Activated naive CD4-positive, alpha-beta T cell treated with anti-CD3 and anti-CD28 coated beads, Interleukin-2, amount 10 ng/mL, durations not matched to agents 7 days and 5 days (primary cell): ENCODE results near the gene BCL2L12.

Experiments
- CTCF ChIA-PET: fragments of 350-600 bp; sonication (Branson Sonifier 250); formaldehyde crosslinking; loops from one replicate; lab custom pipeline; 2021; ENCODE audit warnings: antibody characterized with exemption; lab: Charles Lee
- DNase-seq: peaks from one replicate; pipeline ENCODE4 v3.0.0-alpha.2; 2020
- H3K27ac Mint-ChIP-seq: one replicate; pipeline ENCODE4 v1.8.0; 2021; ENCODE audit warnings: mild to moderate bottlenecking, moderate library complexity, mixed read lengths
- H3K27me3 Mint-ChIP-seq: one replicate; pipeline ENCODE4 v1.8.0; 2021; ENCODE audit warnings: mild to moderate bottlenecking, mixed read lengths
- H3K36me3 Mint-ChIP-seq: one replicate; pipeline ENCODE4 v1.8.0; 2021; ENCODE audit warnings: mixed read lengths
- H3K4me1 Mint-ChIP-seq: one replicate; pipeline ENCODE4 v1.8.0; 2021; ENCODE audit warnings: mixed read lengths
- H3K4me3 Mint-ChIP-seq: one replicate; pipeline ENCODE4 v1.8.0; 2021; ENCODE audit warnings: mild to moderate bottlenecking, moderate library complexity, mixed read lengths
- H3K9me3 Mint-ChIP-seq: one replicate; pipeline ENCODE4 v1.8.0; 2021; ENCODE audit warnings: mixed read lengths

The BCL2L12 gene

DNA sequence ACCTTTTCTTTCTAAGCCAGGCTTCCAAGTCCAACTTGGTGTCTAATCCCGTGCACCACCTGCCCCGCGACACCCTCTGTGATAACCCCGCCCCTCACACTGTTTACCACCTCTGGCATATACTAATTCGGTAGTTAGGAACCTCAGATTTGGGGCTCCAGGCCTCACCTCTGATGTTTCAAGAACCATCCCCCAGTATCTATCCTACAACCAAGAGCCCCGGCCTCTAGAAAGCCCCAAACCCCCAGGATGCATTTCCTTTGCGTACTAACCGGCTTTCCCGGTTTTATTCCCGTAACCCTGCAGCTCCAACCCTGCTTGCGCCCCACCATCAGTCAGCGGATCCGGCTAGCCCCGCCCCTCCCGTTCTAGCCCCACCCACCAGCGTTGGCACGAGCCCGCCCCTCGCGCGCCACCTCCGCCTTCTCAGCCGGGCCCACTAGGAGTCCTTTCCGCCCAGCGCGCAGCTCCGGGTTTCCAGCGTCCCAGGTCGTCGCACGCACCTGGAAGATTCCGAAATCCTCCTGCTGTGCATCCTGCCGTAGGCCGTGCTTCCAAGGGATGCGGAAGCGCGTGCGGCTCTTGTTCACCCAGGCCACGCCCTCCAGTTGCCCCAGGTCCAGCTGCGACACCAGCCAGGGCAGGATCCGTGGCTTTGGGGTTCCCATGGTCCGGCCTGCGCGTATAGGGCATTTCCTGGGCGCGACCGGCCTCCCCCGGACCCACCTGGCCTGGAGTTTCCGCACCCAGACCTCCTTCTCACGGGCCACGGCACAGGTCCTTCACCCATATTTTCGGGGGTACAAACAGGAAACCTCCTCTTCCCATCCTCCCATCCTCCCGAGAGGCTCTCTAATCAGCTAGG, 1.3 kb upstream of the BCL2L12 start:
- peak; percentile 95 for DNase-seq
- Mint-ChIP-seq H3K36me3 (peaks cover 47% of the 10 kb centered on the region), H3K27ac (peak overlapping the region; percentile 100), H3K4me1 (peaks cover 42% of the 10 kb centered on the region), H3K9me3 (no peaks in the 10 kb centered on the region), H3K4me3 (peak overlapping the region; percentile 99), H3K27me3 (no peaks in the 10 kb centered on the region)
- CTCF ChIA-PET: interaction anchor here (0.7 to 1.6 kb wide), 6 partner anchors 8 to 188 kb away, joined by 3 to 5 read pairs (median 4); partner anchors contain the start of genes PRMT1 and SCAF1

- Mint-ChIP-seq H3K36me3 (peaks cover 50% of the 10 kb centered on the region), H3K4me1 (peaks cover 45% of the 10 kb centered on the region), H3K9me3 (no peaks in the 10 kb centered on the region), H3K27me3 (no peaks in the 10 kb centered on the region), H3K27ac (peak overlapping the region; percentile 100), H3K4me3 (peak overlapping the region; percentile 99)
- no peak for DNase-seq
- CTCF ChIA-PET: interaction anchor here (1.3 to 1.6 kb wide), 3 partner anchors 9 to 23 kb away, joined by 4 to 5 read pairs (median 4); partner anchors contain the start of gene SCAF1
Observed at GRCh38 chr19:49665036-49665350, 740 bp upstream of the BCL2L12 start.

DNA sequence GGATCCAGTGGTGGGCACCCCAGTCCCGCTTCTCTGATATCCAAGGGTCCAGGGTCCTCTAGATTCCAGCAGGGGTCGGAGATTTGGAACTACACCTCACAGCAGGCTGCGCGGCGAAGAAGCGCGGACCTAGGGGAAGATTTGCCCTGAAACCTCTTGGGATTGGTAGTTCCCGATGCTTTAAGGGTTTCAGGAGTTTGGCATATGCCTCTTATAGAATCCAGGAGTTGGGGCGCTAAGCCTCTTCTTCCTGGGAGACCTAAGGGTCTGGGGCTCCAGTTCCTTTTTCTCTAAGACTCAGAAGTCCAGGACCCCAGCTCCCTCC, 349 bp downstream of the BCL2L12 start:
- DNase-seq: no peak
- Mint-ChIP-seq H3K9me3 (no peaks in the 10 kb centered on the region), H3K36me3 (peaks cover 48% of the 10 kb centered on the region), H3K4me3 (peak overlapping the region; percentile 99), H3K27ac (peak overlapping the region; percentile 100), H3K27me3 (no peaks in the 10 kb centered on the region), H3K4me1 (peaks cover 43% of the 10 kb centered on the region)
- CTCF ChIA-PET: interaction anchor here (1.3 to 1.6 kb wide), 2 partner anchors 9 to 11 kb away, joined by 4 to 5 read pairs; no protein-coding TSS in a partner anchor

- H3K4me3 Mint-ChIP-seq: peak overlapping the region; percentile 99
- peaks cover 51% of the 10 kb centered on the region for H3K4me1 Mint-ChIP-seq
- CTCF ChIA-PET: interaction anchor here (0.7 kb wide), 1 partner anchor 9 kb away, joined by 3 read pairs; no protein-coding TSS in a partner anchor
- H3K36me3 Mint-ChIP-seq: peaks cover 49% of the 10 kb centered on the region
- no peak for DNase-seq
- H3K9me3 Mint-ChIP-seq: no peaks in the 10 kb centered on the region
- H3K27ac Mint-ChIP-seq: peak overlapping the region; percentile 51
- no peaks in the 10 kb centered on the region for H3K27me3 Mint-ChIP-seq
Observed at GRCh38 chr19:49667473-49667872, 1.7 kb downstream of the BCL2L12 start.

GRCh38 chr19:49669516-49669915, 3.8 kb downstream of the BCL2L12 start:
- peaks cover 34% of the 10 kb centered on the region for H3K36me3 Mint-ChIP-seq
- H3K4me3 Mint-ChIP-seq: no peak overlapping the region
- peaks cover 32% of the 10 kb centered on the region for H3K4me1 Mint-ChIP-seq
- H3K9me3 Mint-ChIP-seq: no peaks in the 10 kb centered on the region
- H3K27ac Mint-ChIP-seq: no peak overlapping the region
- no peaks in the 10 kb centered on the region for H3K27me3 Mint-ChIP-seq
- no peak for DNase-seq
- CTCF ChIA-PET: interaction anchor here (4.8 kb wide), 1 partner anchor 162 kb away, joined by 26 read pairs; no protein-coding TSS in a partner anchor

- peak; percentile 82 for DNase-seq
- H3K4me3 Mint-ChIP-seq: no peak overlapping the region
- peaks cover 26% of the 10 kb centered on the region for H3K4me1 Mint-ChIP-seq
- H3K27me3 Mint-ChIP-seq: no peaks in the 10 kb centered on the region
- no peaks in the 10 kb centered on the region for H3K9me3 Mint-ChIP-seq
- CTCF ChIA-PET: interaction anchor here (0.7 to 4.8 kb wide), 14 partner anchors 8 to 170 kb away, joined by 3 to 26 read pairs (median 4); partner anchors contain the start of genes NOSIP, PRRG2 and RRAS
- H3K27ac Mint-ChIP-seq: no peak overlapping the region
- H3K36me3 Mint-ChIP-seq: peaks cover 22% of the 10 kb centered on the region
Observed at GRCh38 chr19:49672131-49672919, 6.6 kb downstream of the BCL2L12 start.

- H3K27ac Mint-ChIP-seq: peak overlapping the region; percentile 97
- no peaks in the 10 kb centered on the region for H3K27me3 Mint-ChIP-seq
- H3K4me1 Mint-ChIP-seq: peaks cover 44% of the 10 kb centered on the region
- DNase-seq: no peak
- CTCF ChIA-PET: interaction anchor here (0.9 to 7.4 kb wide), 7 partner anchors 8 to 450 kb away, joined by 3 to 78 read pairs (median 5); partner anchors contain the start of genes RRAS and SCAF1
- H3K9me3 Mint-ChIP-seq: no peaks in the 10 kb centered on the region
- peaks cover 12% of the 10 kb centered on the region for H3K36me3 Mint-ChIP-seq
- peak overlapping the region; percentile 90 for H3K4me3 Mint-ChIP-seq
Observed at GRCh38 chr19:49676136-49676783, 10.5 kb downstream of the BCL2L12 start.

GRCh38 chr19:49676784-49677230, 11.1 kb downstream of the BCL2L12 start:
- H3K4me1 Mint-ChIP-seq: peaks cover 42% of the 10 kb centered on the region
- peak; percentile 99 for DNase-seq
- H3K4me3 Mint-ChIP-seq: peak overlapping the region; percentile 90
- H3K36me3 Mint-ChIP-seq: peaks cover 11% of the 10 kb centered on the region
- peak overlapping the region; percentile 97 for H3K27ac Mint-ChIP-seq
- CTCF ChIA-PET: interaction anchor here (0.9 to 7.4 kb wide), 8 partner anchors 9 to 171 kb away, joined by 3 to 78 read pairs (median 4); partner anchors contain the start of genes RRAS and SCAF1
- H3K9me3 Mint-ChIP-seq: no peaks in the 10 kb centered on the region
- H3K27me3 Mint-ChIP-seq: no peaks in the 10 kb centered on the region

DNA sequence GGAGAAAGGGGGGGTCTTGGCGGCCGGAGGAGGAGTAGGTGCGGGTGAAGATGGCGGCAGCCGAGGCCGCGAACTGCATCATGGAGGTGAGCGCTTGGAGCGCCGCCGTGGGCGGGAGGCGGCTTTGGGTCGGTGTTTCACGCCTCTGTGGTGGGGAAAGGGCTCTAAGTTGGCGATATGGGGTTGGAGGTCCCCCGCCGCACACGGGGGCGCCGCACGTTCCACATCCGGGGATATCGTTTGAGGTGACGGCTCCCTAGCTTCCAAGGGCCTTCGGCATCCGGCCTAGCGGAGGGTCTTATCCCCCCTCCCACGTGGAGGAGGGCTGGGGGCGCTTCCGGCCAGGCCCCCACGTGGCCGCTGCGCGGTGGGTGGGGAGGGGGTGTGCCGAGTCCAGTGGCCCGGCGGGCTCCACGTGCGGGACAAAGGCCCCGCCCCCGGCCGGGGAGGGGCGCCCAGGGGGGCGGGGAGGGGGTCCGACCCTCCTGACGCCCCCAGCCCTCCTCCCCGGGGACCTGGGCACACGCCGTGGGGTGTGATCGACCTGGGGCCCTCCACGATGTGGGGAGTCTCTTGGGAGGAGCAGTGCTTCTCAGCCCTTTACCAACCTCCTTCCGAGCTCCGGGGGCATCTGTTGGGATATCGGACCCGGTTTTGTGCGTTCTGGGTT, 11.6 kb downstream of the BCL2L12 start, which contains the start of gene PRMT1:
Gene PRMT1 (plus strand): TSS at position 41 of the 670 bp plus-strand sequence. CDS start 10 bp downstream, at position 51.
- H3K36me3 Mint-ChIP-seq: peaks cover 11% of the 10 kb centered on the region
- H3K27me3 Mint-ChIP-seq: no peaks in the 10 kb centered on the region
- peak within 1 kb of the TSS; percentile 97 for H3K27ac Mint-ChIP-seq
- H3K9me3 Mint-ChIP-seq: no peaks in the 10 kb centered on the region
- CTCF ChIA-PET: interaction anchor here (0.5 to 7.4 kb wide), 10 partner anchors 9 to 200 kb away, joined by 3 to 78 read pairs (median 3); partner anchors contain the start of genes NOSIP, PRRG2, RCN3 and RRAS
- peaks cover 37% of the 10 kb centered on the region for H3K4me1 Mint-ChIP-seq
- peak; percentile 69 for DNase-seq
- peak within 1 kb of the TSS; percentile 90 for H3K4me3 Mint-ChIP-seq

GRCh38 chr19:49677901-49678674, 12.4 kb downstream of the BCL2L12 start:
- CTCF ChIA-PET: interaction anchor here (0.5 to 7.4 kb wide), 12 partner anchors 8 to 201 kb away, joined by 3 to 78 read pairs (median 3); partner anchors contain the start of genes NOSIP, PRRG2, RCN3 and RRAS
- H3K36me3 Mint-ChIP-seq: peaks cover 12% of the 10 kb centered on the region
- DNase-seq: peak; percentile 88
- no peaks in the 10 kb centered on the region for H3K9me3 Mint-ChIP-seq
- peak overlapping the region; percentile 90 for H3K27ac Mint-ChIP-seq
- peak overlapping the region; percentile 83 for H3K4me3 Mint-ChIP-seq
- peaks cover 36% of the 10 kb centered on the region for H3K4me1 Mint-ChIP-seq
- no peaks in the 10 kb centered on the region for H3K27me3 Mint-ChIP-seq

- Mint-ChIP-seq H3K4me3 (no peak overlapping the region), H3K4me1 (peaks cover 36% of the 10 kb centered on the region), H3K27ac (peak overlapping the region; percentile 19), H3K9me3 (no peaks in the 10 kb centered on the region), H3K36me3 (peaks cover 18% of the 10 kb centered on the region), H3K27me3 (no peaks in the 10 kb centered on the region)
- no peak for DNase-seq
- CTCF ChIA-PET: interaction anchor here (0.9 to 7.4 kb wide), 7 partner anchors 7 to 202 kb away, joined by 3 to 78 read pairs (median 3); no protein-coding TSS in a partner anchor
Observed at GRCh38 chr19:49678985-49679770, 13.4 kb downstream of the BCL2L12 start.
